HG03342 (cell line): ENCODE data around the gene CDKN2B.
"Not testable (repeated sequence)": the region's sequence is repeated elsewhere in the genome, so short reads cannot be mapped to it uniquely, and the experiment has no call there.

ENCODE experiments used
- ATAC-seq: cut with Tn5 transposase; IDR thresholded peaks from one replicate; pipeline ENCODE4 v1.9.1; 2021; ENCODE audit warnings: mild to moderate bottlenecking, moderate library complexity; ENCODE audit not compliant: unreplicated experiment

CDKN2B gene

DNA sequence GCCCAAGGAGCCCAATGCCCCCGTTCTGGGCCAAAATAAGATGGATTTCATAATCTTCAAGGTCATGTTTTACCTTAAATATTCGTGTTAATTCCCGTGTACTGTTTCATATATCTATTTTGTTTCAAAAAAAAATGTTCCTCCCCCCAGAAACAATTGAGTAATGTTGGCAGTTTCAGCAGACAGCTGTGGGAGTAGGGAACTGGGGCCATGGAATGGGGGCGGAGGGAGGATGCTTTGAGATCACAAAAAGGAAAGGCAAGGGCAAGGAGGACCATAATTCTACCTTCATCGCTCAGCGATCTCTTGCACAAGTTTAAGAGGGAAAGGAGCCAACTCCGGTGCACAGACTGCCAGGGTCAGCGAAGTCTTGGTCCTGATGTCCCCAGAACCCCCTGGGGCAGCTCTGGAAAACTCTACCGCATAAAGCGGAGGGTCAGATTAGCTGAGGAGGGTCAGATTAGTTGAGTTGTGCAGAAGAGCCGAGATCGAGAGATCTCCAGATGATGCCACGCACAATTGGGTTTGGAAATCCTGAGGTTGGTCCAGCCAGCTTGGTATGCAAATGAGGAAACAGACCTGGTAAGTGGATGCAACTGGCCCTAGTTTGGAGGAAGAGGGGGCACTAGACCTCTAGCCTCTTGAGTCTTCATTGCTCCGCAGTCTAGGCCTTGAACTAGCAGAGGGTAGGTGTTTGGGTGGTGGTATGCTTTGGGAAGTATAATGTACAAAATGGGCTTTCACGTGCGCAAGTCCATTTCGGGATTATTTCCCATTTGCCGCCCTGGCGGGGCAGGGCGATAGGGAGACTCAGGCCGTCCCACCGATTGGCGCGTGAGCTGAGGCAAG is 38.9 kb downstream of the CDKN2B start:
- no peak for ATAC-seq

GRCh38 chr9:21969011-21969940 is 39.8 kb downstream of the CDKN2B start:
- no peak for ATAC-seq

- ATAC-seq = no peak
Observed at GRCh38 chr9:21968331-21969010, 40.6 kb downstream of the CDKN2B start.

GRCh38 chr9:21967702-21968101 is 41.4 kb downstream of the CDKN2B start:
- no peak for ATAC-seq

- no peak for ATAC-seq
Observed at GRCh38 chr9:21967169-21967568, 41.9 kb downstream of the CDKN2B start.

GRCh38 chr9:21966140-21966851 is 42.8 kb downstream of the CDKN2B start:
- no peak for ATAC-seq

- ATAC-seq = peak; percentile 81
Observed at GRCh38 chr9:21965401-21965951, 43.6 kb downstream of the CDKN2B start.

DNA sequence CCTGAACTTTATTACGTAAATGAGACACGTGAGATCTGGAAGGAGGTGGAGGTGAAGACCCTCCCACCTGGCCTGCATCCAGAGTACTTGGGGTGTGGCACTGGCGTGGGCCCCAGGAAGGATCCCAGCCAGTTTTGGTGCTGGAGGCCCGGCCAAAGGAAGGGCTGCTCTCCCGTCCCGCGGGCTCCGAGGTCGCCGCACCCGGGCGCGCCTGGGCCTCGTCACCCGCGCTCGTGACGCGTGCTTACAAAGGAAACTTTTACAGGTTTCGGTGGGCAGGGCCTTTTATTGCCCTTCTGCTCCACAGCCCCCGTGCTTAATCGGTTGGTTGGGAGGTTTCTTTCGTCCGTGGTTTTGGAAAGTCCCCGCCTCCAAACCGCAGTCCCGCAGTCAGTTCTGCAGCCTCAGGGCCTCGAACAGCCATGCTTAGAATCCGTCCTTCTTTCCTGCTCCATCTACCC is 44.1 kb downstream of the CDKN2B start:
- ATAC-seq = peak; percentile 50

GRCh38 chr9:21961569-21961968 is 47.5 kb downstream of the CDKN2B start:
- ATAC-seq = no peak

DNA sequence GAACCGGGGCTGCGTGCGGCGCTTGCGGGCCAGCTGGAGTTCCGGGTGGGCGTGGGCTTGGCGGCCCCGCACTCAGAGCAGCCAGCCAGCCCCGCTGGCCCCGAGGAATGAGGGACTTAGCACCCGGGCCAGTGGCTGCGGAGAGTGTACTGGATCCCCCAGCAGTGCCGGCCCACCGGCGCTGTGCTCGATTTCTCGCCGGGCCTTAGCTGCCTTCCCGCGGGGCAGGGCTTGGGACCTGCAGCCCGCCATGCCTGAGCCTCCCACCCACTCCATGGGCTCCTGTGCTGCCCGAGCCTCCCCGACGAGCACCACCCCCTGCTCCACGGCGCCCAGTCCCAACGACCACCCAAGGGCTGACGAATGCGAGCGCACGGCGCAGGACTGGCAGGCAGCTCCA is 49.8 kb downstream of the CDKN2B start:
- ATAC-seq = not testable (repeated sequence)

- ATAC-seq = no peak
Observed at GRCh38 chr9:21958833-21959232, 50.3 kb downstream of the CDKN2B start.
